Stimulated activated CD4-positive, alpha-beta T cell treated with anti-CD3 and anti-CD28 coated beads, Interleukin-12 subunit alpha, Interleukin-12 subunit beta, amount 100 ng/mL, for 4 hours (primary cell): ENCODE results near the gene LIN54.

Experiments
- DNase-seq: peaks from one replicate; pipeline ENCODE4 v3.0.0-alpha.2; 2020

The LIN54 gene

GRCh38 chr4:82890528-82890900 is 120.1 kb downstream of the LIN54 start:
- DNase-seq, result no peak

DNA sequence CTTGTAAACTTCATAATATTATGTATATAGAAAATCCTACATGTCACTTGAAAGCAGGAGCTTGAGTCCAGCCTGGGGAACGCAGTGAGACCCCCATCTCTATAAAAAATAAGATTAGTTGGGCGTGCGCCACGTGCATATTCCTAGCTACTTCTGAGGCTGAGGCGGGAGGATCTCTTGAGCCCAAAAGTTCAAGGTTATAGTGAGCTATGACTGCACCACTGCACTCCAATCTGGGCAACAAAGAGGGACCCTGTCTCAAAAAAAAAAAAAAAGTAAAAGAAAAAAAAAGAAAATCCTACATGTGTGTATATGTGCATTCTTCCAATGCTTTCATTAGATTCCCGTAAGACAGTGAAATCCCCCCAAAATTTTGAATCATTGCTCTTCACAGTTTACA is 121.3 kb downstream of the LIN54 start:
- no peak for DNase-seq

DNA sequence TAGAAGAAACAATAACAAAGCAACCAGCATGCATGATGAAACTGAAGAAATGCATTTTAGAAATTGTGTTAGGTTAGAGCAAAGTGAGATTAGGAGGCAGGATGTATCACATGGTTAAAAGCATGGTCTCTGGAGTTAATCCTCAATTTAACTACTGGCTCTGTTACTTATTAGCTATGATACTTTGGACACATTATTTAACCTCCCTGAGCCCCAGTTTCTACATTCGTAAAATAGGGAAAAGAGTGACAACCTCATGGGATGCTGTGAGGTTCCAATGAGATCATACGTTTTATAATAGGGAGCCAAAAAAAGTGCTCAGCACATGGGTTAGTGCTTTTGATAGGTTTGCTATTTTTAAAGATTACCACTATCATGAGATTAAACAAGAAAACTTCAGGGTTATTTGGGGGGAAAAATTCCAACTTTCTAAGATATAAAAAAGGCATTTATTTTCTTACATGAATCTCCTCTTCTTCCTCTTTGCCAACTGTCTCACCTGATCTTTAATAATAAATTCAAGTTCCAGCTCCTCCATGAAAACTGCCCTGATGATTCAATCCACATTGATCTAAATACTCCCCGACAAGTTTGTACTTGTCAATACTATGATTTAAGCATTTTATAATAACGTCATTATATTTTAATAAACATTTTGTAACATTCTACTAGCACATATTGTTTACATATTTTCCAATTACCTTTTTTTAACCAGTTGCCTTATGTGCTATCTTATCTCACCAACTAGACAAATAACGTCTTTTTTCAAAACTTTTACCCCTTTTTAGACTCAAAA is 124.3 kb downstream of the LIN54 start:
- DNase-seq, result no peak

- no peak for DNase-seq
These were observed 125.2 kb downstream of the LIN54 start for GRCh38 chr4:82885410-82885809.
